Measurements from ENCODE around the gene ZNF709.
"Not testable (repeated sequence)": the region's sequence is repeated elsewhere in the genome, so short reads cannot be mapped to it uniquely, and the experiment has no call there.

The ZNF709 gene

GRCh38 chr19:12486265-12486783 is 1.7 kb upstream of the ZNF709 start:
- 87 to 92% methylated on average over 1 of the region's 1 CpG for WGBS, 2 experiments
- H3K27me3 ChIP-seq (ENCODE audit: control insufficient read depth, insufficient read depth, low read length, poor library complexity, severe bottlenecking); H3K36me3 ChIP-seq (ENCODE audit: control insufficient read depth, insufficient read depth, low read length); H3K9me3 ChIP-seq (ENCODE audit: control insufficient read depth, low read length); H3K27ac ChIP-seq (ENCODE audit: insufficient read depth, low read depth, low read length, poor library complexity, severe bottlenecking); H3K4me3 ChIP-seq (ENCODE audit: insufficient read depth, low read depth, low read length); H3K4me1 ChIP-seq (ENCODE audit: control insufficient read depth, insufficient read depth, low read length): not testable (repeated sequence)

DNA sequence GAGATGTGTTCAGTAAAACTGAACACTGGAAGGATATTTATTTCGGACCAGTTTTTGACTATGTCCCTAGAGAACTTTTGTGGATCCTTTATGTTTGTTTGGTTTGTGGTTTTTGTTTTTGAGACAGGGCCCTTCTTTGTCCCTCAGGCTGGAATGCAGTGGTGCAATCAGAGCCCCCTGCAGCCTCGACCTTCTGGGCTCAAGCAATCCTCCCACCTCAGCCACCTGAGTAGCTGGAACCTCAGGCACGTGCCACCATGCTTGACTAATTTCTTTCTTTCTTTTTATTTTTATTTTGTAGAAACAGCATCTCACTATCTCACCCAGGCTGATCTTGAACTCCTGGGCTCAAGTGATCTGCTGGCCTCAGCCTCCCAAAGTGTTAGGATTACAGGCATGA is 955 bp upstream of the ZNF709 start:
- Histone ChIP-seq H3K4me1 (ENCODE audit: control insufficient read depth, insufficient read depth, low read length) (peaks cover 5% of the 10 kb centered on the region), H3K36me3 (ENCODE audit: control insufficient read depth, insufficient read depth, low read length) (no peaks in the 10 kb centered on the region), H3K27me3 (ENCODE audit: control insufficient read depth, insufficient read depth, low read length, poor library complexity, severe bottlenecking) (no peaks in the 10 kb centered on the region), H3K9me3 (ENCODE audit: control insufficient read depth, low read length) (no peaks in the 10 kb centered on the region), H3K27ac (ENCODE audit: insufficient read depth, low read depth, low read length, poor library complexity, severe bottlenecking) (peak overlapping the region; percentile 94), H3K4me3 (ENCODE audit: insufficient read depth, low read depth, low read length) (no peak overlapping the region)
- WGBS, 2 experiments = 61 to 62% methylated on average over 3 of the region's 3 CpGs

DNA sequence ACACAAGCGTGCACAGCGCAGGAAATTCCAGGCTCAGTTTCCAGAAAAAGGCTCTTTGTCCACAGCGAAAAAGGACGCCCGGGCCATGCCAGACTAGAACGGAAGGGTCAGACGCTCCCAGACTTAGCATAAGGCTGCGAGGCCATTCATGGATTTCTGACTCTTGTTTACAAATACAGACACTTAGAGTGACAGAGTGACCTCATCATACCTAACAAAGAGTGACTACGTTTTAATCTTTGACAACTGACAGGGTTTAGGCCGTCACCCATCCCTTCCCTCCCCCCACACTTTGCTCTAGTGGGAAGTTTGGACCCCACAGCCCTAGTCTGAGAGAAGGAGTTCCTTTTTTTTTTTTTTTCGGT is 418 bp upstream of the ZNF709 start:
- Histone ChIP-seq H3K27ac (ENCODE audit: insufficient read depth, low read depth, low read length, poor library complexity, severe bottlenecking) (peak overlapping the region; percentile 94), H3K27me3 (ENCODE audit: control insufficient read depth, insufficient read depth, low read length, poor library complexity, severe bottlenecking) (no peaks in the 10 kb centered on the region), H3K4me3 (ENCODE audit: insufficient read depth, low read depth, low read length) (peak overlapping the region; percentile 95), H3K9me3 (ENCODE audit: control insufficient read depth, low read length) (no peaks in the 10 kb centered on the region), H3K4me1 (ENCODE audit: control insufficient read depth, insufficient read depth, low read length) (peaks cover 5% of the 10 kb centered on the region), H3K36me3 (ENCODE audit: control insufficient read depth, insufficient read depth, low read length) (no peaks in the 10 kb centered on the region)
- WGBS, 2 experiments = 4 to 7% methylated on average over 11 of the region's 11 CpGs

GRCh38 chr19:12484011-12484370 is 625 bp downstream of the ZNF709 start:
- H3K4me1 ChIP-seq (ENCODE audit: control insufficient read depth, insufficient read depth, low read length) = peaks cover 5% of the 10 kb centered on the region
- H3K27ac ChIP-seq (ENCODE audit: insufficient read depth, low read depth, low read length, poor library complexity, severe bottlenecking) = peak overlapping the region; percentile 88
- no peaks in the 10 kb centered on the region for H3K36me3 ChIP-seq (ENCODE audit: control insufficient read depth, insufficient read depth, low read length)
- H3K4me3 ChIP-seq (ENCODE audit: insufficient read depth, low read depth, low read length) = peak overlapping the region; percentile 95
- H3K27me3 ChIP-seq (ENCODE audit: control insufficient read depth, insufficient read depth, low read length, poor library complexity, severe bottlenecking) = no peaks in the 10 kb centered on the region
- H3K9me3 ChIP-seq (ENCODE audit: control insufficient read depth, low read length) = no peaks in the 10 kb centered on the region
- 4% methylated on average over 13 of the region's 13 CpGs for WGBS, 2 experiments

DNA sequence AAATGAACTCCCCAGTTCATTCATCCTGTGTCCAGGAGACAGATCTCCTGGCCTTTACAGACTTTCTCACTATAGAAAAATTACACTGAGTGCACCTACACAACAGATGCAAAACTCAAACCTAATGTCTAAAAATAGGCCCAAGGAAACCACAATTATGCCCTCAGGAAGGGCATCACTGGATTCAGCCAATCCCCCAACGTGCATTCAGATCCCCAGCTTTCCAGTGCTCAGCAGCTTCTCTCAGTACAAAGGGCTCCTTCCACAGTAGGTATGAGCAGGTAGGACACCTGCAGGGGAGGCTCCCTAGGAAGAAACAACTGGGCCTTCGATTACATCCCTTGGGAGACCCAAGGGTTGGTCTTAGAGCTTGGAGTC is 2.1 kb downstream of the ZNF709 start:
- Histone ChIP-seq H3K36me3 (ENCODE audit: control insufficient read depth, insufficient read depth, low read length) (no peaks in the 10 kb centered on the region), H3K9me3 (ENCODE audit: control insufficient read depth, low read length) (no peaks in the 10 kb centered on the region), H3K27ac (ENCODE audit: insufficient read depth, low read depth, low read length, poor library complexity, severe bottlenecking) (no peak overlapping the region), H3K4me3 (ENCODE audit: insufficient read depth, low read depth, low read length) (no peak overlapping the region), H3K4me1 (ENCODE audit: control insufficient read depth, insufficient read depth, low read length) (peaks cover 5% of the 10 kb centered on the region), H3K27me3 (ENCODE audit: control insufficient read depth, insufficient read depth, low read length, poor library complexity, severe bottlenecking) (no peaks in the 10 kb centered on the region)
- 81 to 88% methylated on average over 2 of the region's 2 CpGs for WGBS, 2 experiments

GRCh38 chr19:12481781-12482508 is 2.7 kb downstream of the ZNF709 start:
- no peak overlapping the region for H3K4me3 ChIP-seq (ENCODE audit: insufficient read depth, low read depth, low read length)
- H3K9me3 ChIP-seq (ENCODE audit: control insufficient read depth, low read length) = no peaks in the 10 kb centered on the region

DNA sequence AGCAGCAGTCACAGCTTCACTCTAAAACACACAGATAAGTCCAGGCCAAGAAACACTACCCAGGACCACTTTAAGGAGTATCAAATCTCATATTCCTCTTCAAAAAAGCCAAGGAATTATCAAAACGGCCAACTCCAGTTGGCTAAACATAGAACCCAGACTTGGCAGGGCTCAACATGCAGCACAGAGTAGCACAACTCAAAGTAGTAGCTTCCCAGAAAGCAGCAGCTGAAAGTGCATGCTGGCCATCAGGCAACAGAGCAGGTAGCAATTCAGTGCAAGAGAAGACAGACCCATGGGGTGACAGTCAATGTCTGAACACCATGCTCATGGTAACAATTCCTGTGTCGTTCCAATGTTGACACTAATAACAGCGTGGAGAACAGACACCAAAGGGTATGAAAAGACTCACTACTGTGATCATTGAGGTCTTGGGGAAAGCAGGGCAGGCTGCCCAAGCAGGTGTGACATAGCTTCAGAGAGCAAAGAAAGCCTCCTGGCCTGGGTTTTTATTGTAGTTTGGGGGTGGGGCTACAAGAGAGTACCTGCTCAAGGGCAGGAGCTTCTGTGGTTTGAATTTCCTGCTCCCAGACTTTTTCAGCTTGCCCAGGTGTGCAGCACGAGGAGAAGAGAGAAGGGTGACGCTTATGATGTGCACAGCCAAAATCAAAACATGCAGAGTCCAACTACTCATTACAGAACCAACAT is 6.2 kb downstream of the ZNF709 start:
- no peaks in the 10 kb centered on the region for H3K36me3 ChIP-seq (ENCODE audit: control insufficient read depth, insufficient read depth, low read length)
- no peaks in the 10 kb centered on the region for H3K27me3 ChIP-seq (ENCODE audit: control insufficient read depth, insufficient read depth, low read length, poor library complexity, severe bottlenecking)
- H3K27ac ChIP-seq (ENCODE audit: insufficient read depth, low read depth, low read length, poor library complexity, severe bottlenecking) = no peak overlapping the region
- H3K9me3 ChIP-seq (ENCODE audit: control insufficient read depth, low read length) = no peaks in the 10 kb centered on the region
- no peak overlapping the region for H3K4me3 ChIP-seq (ENCODE audit: insufficient read depth, low read depth, low read length)
- 92 to 94% methylated on average over 5 of the region's 5 CpGs for WGBS, 2 experiments
- H3K4me1 ChIP-seq (ENCODE audit: control insufficient read depth, insufficient read depth, low read length) = no peaks in the 10 kb centered on the region

More at GRCh38 chr19:12481781-12482508, 2.7 kb downstream of the ZNF709 start:
- no peaks in the 10 kb centered on the region for H3K36me3 ChIP-seq (ENCODE audit: control insufficient read depth, insufficient read depth, low read length)
- H3K27ac ChIP-seq (ENCODE audit: insufficient read depth, low read depth, low read length, poor library complexity, severe bottlenecking) = no peak overlapping the region
- H3K27me3 ChIP-seq (ENCODE audit: control insufficient read depth, insufficient read depth, low read length, poor library complexity, severe bottlenecking) = no peaks in the 10 kb centered on the region
- peaks cover 5% of the 10 kb centered on the region for H3K4me1 ChIP-seq (ENCODE audit: control insufficient read depth, insufficient read depth, low read length)
- WGBS, 2 experiments = 83 to 90% methylated on average over 4 of the region's 4 CpGs

GRCh38 chr19:12467651-12468050 is 17.0 kb downstream of the ZNF709 start:
- Histone ChIP-seq H3K9me3 (ENCODE audit: control insufficient read depth, low read length) (peaks cover 17% of the 10 kb centered on the region), H3K36me3 (ENCODE audit: control insufficient read depth, insufficient read depth, low read length) (peaks cover 33% of the 10 kb centered on the region)
- H3K27me3 ChIP-seq (ENCODE audit: control insufficient read depth, insufficient read depth, low read length, poor library complexity, severe bottlenecking); H3K27ac ChIP-seq (ENCODE audit: insufficient read depth, low read depth, low read length, poor library complexity, severe bottlenecking); H3K4me1 ChIP-seq (ENCODE audit: control insufficient read depth, insufficient read depth, low read length); H3K4me3 ChIP-seq (ENCODE audit: insufficient read depth, low read depth, low read length): not testable (repeated sequence)
- 95 to 96% methylated on average over 33 of the region's 33 CpGs for WGBS, 2 experiments

- Histone ChIP-seq H3K36me3 (ENCODE audit: control insufficient read depth, insufficient read depth, low read length) (peaks cover 33% of the 10 kb centered on the region), H3K27ac (ENCODE audit: insufficient read depth, low read depth, low read length, poor library complexity, severe bottlenecking) (no peak overlapping the region), H3K9me3 (ENCODE audit: control insufficient read depth, low read length) (peaks cover 17% of the 10 kb centered on the region), H3K4me3 (ENCODE audit: insufficient read depth, low read depth, low read length) (no peak overlapping the region), H3K4me1 (ENCODE audit: control insufficient read depth, insufficient read depth, low read length) (no peaks in the 10 kb centered on the region), H3K27me3 (ENCODE audit: control insufficient read depth, insufficient read depth, low read length, poor library complexity, severe bottlenecking) (no peaks in the 10 kb centered on the region)
- 83 to 86% methylated on average over 3 to 4 of the region's 5 CpGs for WGBS, 2 experiments
Observed at GRCh38 chr19:12465211-12465610, 19.4 kb downstream of the ZNF709 start.

DNA sequence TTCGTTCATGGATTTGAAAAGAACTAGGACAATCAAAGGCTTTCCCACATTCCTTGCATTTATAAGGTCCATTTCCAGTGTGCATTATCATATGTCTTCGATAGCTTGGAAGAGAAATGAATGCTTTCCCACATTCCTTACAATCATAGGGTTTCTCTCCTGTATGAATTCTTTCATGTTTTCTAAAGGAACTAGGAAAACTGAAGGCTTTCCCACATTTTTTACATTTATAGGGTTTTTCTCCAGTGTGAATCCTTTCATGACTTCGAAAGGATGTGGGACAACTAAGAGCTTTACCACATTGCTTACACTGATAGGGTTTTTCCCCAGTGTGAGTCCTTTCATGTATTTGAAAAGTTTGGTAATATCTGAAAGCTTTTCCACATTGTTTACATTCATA is 19.8 kb downstream of the ZNF709 start:
- Histone ChIP-seq H3K27ac (ENCODE audit: insufficient read depth, low read depth, low read length, poor library complexity, severe bottlenecking) (no peak overlapping the region), H3K9me3 (ENCODE audit: control insufficient read depth, low read length) (peaks cover 17% of the 10 kb centered on the region), H3K4me3 (ENCODE audit: insufficient read depth, low read depth, low read length) (no peak overlapping the region), H3K27me3 (ENCODE audit: control insufficient read depth, insufficient read depth, low read length, poor library complexity, severe bottlenecking) (no peaks in the 10 kb centered on the region), H3K4me1 (ENCODE audit: control insufficient read depth, insufficient read depth, low read length) (no peaks in the 10 kb centered on the region), H3K36me3 (ENCODE audit: control insufficient read depth, insufficient read depth, low read length) (peaks cover 33% of the 10 kb centered on the region)
- WGBS, 2 experiments = 98 to 100% methylated on average over 3 of the region's 3 CpGs

Data from ectodermal cell (in vitro differentiated cells).